Measurements from ENCODE around the gene SEMA5A.

Gene SEMA5A

DNA sequence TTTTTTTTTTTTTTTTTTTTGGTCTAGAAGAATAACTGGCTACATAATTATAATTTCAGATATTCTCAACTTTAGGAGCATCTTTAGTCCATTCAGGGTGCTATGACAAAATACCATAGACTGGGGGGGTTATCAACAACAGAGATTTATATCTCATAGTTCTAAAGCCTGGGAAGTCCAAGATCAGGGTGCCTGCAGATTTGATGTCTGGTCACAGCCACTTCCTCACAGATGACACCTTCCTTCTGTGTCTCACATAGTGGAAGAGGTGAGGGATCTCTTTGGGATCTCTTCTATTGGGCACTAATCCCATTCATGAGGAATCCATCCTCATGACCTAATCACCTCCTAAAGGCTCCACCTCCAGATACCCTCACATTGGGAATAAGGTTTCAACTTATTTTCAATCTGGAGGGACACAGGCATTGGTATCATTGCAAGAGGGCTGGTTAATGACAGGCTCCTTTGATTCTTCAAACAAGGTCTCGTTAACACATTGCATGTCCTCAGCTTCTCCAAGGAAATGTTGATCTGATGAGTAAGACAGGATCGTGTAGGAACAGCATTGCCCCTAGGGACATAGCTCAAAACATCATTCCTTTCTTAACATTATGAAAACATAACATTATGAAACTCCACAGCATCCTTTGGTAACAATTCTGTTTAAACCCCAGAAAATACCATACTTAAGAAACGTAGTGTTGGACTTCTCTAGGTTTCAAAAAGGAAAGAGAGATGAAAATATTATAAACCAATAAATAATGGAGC is 372.4 kb downstream of the SEMA5A start:
- DNase-seq (ENCODE audit: low read depth in 2 of 2): peak; percentile 57 to 63

DNA sequence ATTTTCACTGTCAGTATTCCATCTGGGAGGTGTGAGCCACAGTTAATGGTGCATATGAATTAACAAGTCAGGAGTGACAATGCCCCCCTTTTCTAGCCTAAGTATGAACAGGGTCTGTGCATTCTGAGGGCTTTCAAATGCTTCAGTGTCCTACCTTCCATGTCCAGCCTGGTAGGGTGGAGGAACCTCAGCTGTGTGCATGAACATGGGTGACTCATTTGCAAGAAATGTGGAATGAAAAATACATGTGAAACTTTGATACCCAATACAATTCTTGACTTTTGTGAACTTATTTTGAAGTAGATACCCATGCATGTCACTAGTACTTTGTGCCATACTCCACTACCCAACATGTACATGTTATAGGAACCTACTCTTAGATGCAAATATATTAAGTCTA is 375.8 kb downstream of the SEMA5A start:
- no peak for DNase-seq (ENCODE audit: low read depth in 2 of 2)

DNA sequence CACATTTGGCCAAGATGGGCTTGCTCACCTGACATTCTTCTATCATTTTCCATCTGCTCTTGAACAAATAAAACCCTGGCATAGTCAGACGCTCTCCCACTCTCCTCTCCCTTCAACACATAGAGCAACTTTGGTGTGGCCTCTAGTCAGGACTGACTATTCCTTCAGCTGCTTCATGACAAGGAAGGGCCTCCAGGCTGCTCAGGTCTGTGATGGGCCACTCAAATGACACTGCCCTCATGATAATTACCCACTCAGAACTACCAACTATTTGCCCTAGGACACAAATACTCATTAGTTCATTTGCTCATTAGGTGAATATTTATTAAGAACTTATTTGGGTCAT is 376.3 kb downstream of the SEMA5A start:
- no peak for DNase-seq (ENCODE audit: low read depth in 2 of 2)

DNA sequence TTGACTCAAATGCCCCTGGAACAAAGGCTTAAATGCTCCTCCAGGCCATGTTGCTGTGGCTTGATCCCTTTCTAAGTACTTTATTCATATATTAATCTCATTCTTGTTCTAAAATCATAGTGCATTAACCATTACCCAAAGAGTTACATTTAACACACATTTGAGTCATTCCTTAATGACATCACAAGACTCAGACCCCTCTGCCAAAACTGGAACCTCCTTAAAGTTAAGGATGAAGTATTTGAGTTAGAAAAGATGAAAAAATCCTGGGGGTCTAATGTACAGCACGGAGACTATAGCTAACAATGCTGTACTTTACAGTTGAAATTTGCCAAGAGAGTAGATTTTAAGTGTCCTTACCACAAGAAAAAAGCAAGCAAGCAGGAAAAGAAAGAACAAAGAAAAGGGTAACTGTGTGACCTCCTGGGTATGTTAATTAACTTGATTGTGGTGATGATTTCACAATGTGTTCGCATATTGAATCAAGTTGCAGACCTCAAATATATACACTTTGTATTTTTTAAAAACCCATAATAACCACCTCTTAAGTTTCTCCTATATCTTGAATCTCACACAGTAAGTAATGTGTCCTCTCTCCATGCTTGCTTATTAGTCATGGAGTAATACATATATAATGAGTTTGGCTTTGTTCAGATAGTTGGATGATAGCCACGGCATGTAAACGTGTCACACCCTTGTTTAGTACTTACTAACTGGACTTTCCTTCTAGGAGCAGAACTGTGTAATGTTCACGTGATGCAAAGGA is 376.9 kb downstream of the SEMA5A start:
- no peak for DNase-seq (ENCODE audit: low read depth in 2 of 2)

DNA sequence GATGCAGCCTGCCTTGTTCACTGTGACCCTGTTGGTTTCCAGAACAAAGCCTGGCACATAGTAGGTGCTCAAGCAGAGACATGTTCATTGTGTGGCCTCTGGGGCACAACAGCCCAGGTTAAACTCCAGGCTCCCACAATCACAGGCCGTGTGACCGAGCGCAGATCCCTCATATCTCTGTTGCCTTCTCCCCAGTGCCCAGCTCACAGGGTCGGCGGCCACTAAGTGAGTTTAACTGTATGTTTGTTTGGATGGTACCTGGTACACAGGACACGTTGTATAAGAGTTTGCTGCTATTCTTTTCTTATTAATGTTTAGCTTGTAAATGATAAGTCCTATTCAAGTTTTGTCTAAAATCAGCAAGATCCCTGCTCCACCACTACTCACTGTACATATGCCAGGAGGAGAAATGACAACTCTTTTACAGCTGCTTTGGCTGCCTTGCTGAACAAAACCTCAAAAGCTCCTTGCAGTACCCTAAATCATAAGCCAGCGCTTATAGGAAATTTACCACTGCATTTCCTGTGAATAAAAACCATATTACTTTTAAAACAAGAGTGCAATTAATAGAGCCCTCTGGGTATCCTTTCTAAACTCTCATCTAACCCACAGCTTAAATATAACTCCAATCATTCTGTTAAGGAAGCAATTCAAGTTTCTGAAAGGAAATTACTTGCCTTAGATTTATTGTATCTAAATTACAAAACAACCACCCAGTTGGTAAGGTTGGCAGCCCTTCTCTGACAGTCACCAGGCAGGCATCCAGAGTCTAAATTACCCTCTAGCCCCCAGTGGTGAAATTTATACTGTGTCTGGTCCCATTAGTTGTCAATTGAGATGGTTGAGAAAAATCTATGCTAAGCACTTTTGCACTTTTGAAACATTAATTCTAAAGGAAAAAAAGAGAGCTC is 379.4 kb downstream of the SEMA5A start:
- DNase-seq (ENCODE audit: low read depth in 2 of 2): no peak

DNA sequence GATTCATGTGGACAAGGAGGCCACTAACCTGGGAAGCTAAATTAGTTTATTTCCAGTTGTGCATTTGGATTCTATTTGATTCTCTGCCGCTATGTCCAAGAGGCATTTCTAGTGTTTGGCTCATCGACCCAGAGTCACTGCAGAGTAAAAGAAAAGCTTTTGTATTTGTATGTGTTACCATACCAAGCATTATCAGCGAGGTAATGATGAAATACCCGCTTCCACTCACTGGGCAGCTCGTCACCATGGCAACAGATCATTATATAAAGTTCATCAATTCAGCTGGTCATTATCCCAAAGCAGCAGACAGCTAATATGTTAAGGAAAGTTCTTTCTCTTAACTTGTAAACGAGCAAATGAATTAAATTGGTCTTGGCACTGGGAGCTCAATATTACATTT is 380.3 kb downstream of the SEMA5A start:
- no peak for DNase-seq (ENCODE audit: low read depth in 2 of 2)

DNA sequence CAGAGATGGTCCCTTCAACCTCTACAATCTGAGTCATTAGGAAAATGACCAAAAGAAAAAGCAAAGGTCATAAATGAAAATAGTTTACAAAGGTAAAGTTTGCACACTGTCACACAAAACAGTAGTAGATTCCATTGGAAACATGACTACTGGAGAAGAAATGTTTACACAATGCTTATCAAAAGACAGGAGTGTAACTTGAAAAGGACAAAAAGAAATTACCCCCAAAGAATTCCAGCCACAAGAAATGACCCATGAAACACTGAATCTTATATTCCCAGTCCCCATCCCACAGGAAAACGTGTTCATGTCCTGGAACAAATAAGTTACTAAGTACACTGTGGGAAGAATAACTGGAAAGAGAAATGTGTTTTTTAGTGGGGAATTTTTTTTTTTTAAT is 385.1 kb downstream of the SEMA5A start:
- DNase-seq (ENCODE audit: low read depth in 2 of 2): no peak

DNA sequence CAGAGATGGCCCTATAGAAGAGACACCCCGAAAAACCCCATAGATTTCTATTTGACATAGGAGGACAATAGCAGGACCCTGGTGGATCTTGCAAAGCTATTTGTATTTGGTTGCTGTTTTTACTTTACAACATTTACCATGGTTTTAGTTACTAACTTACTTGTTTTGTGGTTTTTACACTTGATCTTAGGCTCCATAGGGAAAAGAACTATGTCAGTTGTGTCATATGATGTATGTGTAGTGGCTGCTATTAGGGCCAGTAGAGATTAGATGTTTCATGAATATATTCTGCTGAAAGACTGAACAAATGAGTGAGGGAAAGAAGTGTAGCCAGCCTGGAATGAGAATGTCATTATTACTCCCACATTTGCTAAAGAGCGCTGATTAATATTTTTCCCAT is 388.1 kb downstream of the SEMA5A start:
- no peak for DNase-seq (ENCODE audit: low read depth in 2 of 2)

DNA sequence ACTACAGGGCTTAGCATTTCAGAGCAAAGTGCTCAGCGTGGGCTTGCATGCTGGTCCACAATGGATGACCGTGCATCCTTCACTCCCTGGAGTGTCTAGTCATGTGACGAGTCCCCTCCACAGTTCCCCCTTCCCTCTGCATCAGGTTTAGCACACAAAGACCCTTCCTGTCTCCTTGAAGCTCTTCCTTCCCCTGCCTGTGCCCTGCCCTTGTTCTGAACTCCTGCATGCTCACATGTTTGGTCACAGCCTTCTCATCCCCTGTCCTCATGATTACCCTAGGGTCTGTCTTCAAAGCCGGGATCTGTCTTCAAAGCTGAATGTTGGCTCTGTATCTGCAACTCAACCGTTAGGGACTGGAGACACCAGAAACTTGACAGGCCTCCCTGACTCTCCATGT is 388.9 kb downstream of the SEMA5A start:
- DNase-seq (ENCODE audit: low read depth in 2 of 2): no peak

DNA sequence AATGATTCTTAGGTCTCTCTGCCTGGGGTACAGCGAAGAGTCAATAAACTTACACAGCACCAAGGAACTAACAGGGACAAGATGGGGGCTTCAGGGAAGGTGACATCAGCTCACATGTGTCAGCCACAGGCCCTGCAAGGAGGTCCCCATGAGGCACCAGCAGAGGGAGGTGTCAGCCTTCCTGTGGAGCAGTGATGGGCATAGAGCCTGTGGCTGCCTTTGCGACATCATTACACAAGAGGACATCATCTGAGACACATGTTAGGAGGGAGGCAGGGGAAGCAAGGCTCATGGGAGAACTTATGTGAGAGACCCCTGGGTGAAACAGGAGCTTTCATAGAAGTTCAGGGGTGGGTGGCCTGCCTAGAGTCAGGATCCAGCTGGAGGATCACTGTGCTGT is 389.6 kb downstream of the SEMA5A start:
- peak; percentile 23 to 33 for DNase-seq (ENCODE audit: low read depth in 2 of 2)

DNA sequence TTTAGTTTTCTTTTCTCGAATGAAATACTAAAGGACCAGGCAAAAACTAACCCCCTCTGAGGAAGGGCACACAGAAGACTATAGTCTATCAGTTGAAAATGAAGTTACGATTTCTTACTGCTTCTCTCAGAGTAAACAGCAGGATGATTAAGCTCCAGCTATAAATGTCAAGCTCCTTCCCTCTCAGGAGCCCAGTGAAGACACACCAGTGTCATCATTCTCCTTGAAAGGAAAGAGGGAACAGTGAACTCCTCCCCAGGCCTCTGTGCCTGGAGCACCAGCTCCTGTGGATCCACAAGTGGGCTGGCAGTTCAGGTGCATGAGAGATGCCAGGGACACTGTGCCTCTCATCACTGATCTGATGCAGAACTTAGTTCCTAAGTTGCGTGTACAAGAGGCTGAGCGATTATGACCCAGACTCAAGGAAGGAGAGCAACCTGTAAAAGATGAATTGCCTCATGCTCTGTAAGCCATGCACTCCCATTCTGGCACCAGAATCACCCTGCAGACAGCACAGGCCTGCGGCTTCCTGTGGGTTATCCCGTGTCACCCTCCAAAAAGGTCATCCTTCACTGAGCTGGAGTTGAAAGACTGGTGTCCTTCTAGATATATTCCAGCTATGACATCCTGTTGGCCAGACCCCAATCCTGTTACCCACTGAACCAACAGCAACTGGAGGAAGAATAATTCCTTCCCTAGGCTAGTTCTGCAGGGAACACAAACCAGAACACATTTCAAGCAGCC is 394.0 kb downstream of the SEMA5A start:
- no peak for DNase-seq (ENCODE audit: low read depth in 2 of 2)

DNA sequence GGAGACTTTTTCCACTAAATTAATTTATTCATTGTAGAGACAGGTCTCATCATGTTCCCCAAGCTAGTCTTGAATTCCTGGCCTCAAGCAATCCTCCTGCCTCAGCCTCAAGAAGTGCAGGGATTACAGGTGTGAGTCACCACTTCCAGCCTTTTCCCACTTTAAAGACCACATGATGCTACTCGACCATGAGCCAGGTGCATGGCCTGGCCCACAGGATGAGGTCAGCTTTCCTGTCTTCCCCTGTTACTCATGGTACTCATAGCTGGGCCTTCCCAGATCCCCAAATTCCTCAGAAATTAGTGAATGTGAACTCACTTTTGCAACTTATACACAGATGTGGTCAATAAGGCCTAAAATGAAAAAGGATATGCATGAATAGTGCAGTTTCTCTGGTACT is 395.9 kb downstream of the SEMA5A start:
- DNase-seq (ENCODE audit: low read depth in 2 of 2): peak; percentile 36 to 40

DNA sequence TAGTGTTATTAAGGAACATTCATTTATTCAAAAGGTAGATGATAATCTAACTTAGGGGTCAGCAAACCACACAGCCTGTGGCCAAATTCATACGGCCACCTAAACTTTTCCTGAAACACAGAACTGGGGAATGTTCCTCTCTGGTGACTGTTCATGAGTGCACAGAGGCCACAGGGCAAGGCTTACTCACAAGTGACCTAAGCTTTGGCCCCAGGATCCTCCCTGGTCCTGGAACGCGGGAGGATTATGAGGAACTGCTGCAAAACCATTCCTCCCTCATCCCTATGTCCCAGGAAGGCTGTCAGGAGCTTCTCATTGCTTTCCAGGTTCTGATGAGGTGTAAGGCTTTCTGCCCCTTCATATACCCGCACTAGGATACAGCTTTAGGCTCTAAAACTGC is 397.6 kb downstream of the SEMA5A start:
- no peak for DNase-seq (ENCODE audit: low read depth in 2 of 2)

DNA sequence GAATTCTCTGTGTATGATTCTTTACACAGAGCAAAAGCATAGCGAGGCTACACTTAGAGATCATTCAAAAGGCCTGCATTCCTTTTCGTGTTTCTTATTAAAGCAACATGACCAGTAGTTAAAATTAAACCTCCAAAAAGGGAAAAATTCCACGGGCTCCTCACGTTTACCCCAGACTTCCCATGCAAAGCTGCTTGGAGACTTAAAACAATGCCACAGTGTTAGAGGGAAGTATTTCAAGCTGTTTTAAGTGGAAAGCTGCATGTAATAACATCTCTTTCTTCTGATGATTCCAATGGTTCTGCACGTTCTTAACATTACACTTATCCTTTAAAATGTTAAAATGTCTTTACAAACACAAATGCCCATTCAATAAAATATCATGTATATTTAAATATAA is 405.2 kb downstream of the SEMA5A start:
- no peak for DNase-seq (ENCODE audit: low read depth in 2 of 2)

DNA sequence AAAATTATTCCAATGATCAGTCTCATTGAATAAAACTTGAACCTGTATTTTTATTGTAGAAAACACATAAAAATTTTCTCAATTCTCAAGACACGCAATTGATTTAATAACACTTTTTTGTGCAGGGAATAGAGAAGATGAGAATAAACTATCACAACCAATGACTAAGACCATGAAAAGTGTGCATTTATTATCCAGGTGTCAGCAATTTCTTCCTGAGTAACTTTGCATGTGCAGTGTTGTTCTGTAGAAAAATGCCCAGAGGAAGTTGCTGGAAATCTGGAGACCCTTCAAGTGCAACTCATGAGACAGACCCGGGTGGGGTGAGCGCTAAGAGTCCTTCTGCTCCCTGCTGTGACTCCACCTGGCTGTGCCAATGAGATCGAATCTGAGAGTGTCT is 405.7 kb downstream of the SEMA5A start:
- DNase-seq (ENCODE audit: low read depth in 2 of 2): no peak

DNA sequence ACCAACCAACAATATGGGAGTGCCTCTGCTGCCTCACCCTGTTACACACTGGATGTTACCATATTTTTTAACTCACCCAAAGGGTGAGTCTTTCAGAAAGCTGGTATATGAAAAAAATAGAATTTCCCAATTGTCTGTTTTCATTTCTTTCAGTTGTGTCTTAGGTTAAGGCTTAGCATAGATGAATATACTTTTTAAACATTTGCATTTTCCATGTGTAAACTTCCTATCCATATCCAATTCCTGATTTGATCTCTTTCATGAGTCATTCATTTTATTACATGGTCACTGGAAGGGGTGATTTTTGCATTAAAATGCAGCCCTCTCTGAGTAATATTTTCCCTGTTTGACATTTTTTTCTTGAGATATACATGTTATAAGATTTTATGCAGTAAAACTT is 406.5 kb downstream of the SEMA5A start:
- no peak for DNase-seq (ENCODE audit: low read depth in 2 of 2)

DNA sequence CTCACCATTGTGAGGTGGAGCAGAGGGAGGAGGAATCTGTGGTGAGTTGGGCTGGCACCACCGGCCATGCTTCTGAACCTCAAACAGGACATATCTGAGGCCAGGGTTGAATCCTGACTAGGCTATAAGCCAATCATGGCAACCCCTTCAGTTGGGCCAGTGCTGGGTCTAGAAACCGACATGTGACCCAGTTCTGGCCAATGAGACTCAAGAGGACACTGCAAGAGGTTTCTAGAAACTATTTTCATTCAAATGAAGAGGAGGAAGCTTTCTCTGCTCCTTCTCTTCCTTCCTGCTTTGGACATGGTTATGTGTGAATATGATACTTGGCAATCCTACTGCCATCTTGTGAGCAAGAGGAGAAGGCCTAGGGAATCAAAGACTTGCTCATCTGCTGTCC is 417.7 kb downstream of the SEMA5A start:
- DNase-seq (ENCODE audit: low read depth in 2 of 2): no peak

DNA sequence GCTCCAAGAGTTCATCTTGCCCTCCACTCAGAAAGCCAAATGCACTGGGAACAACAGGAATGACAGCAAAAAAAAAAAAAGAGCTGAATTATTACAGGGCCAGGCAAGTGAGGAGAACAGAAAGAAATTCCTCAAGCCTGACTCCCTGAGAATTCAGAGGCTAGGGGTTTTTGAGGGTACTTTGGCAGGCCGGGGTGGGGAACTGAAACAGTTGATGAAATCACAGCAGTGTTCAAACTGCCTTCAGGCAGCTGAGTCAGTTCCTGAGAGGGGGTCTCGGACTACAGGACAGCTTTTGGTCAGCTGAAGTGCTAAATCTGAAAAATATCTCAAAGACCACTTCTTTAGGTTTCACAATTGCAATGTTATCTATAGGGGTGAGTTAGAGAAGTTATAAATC is 419.4 kb downstream of the SEMA5A start:
- DNase-seq (ENCODE audit: low read depth in 2 of 2): no peak

DNA sequence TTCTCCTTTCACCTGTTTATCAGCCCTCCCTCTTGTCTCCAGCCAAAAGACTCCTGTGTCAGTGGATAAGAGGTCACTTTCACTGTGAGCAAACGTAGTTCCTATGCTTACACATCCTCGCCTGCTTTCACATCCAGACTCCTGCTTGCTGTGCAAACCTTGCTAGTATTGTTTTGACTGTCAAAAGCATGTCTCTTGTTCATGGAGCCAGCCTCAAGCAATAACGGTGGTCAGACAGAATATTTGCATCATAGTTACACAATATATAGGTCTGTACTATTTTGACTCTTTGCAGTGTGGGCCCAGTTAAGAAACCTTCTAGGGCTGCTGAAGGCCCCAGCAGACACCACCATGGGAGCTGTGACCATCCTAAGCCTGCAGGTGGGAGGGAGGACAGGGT is 420.0 kb downstream of the SEMA5A start:
- DNase-seq (ENCODE audit: low read depth in 2 of 2): no peak

DNA sequence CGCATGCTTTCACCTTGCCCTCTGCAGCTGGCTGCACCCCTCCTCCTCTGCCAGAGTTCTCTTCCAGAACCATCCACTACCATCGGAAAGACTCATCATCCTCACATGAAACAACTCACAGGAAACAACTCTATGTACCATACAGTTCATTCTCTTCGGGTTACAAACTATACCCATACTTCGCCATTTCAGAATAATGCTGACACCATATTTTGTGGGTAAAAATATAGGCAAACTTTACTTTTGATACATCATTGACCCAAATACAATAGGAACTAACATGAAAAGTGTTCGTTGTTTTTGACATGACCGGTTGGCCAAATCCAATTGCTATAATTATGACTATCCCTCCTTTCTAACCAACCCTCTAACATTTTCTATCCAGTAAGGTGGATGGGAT is 421.0 kb downstream of the SEMA5A start:
- no peak for DNase-seq (ENCODE audit: low read depth in 2 of 2)

DNA sequence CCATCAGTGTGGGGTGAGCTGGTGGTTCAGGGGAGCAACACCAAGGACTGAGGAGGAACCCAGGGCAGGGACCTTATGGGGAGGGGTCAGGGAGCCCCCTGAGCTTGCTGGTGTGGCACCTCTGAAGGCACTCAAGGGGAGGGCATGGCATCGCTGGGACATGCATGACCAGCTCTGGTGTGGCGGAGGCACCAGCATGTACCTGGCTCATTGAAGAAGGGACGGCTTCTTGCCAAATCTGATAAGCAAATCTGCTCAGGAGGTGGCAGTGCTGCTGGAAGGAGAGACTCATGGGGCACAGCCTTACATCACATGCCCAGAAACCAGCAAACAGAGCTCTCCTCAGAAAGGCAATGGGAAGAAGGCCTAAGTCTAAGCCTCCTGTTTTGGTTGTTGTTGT is 421.8 kb downstream of the SEMA5A start:
- no peak for DNase-seq (ENCODE audit: low read depth in 2 of 2)

DNA sequence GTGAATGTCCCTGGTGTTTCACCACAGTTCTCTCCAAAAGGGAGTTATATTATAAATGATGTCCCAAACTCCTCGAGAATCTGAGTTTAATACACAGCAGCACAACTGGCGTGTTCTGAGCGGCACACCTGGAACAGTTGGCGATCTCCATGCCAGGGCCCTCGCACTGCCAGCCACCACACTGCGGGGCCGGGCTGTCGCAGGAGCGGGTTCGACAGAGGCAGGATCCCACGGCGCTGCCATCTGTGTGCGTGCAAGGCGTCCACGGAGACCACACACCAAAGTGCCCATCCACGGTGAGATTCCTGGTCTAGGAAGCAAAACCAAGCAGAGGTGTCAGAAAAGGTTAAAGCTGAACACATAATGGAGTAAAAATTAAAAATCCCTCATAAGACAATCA is 423.3 kb downstream of the SEMA5A start:
- DNase-seq (ENCODE audit: low read depth in 2 of 2): no peak
